ENCODE measurements around the gene BCS1L. TPM values are rescaled to one million over a fixed set of nuclear protein-coding genes. Genes with fewer than 3 reads are reported as not detected.

The BCS1L gene
- total and polyA plus RNA-seq, 2 experiments from 2014 or later, result 24.3 to 48.1 TPM

- H3K9me3 ChIP-seq (ENCODE audit: low read depth), result no peaks in the 10 kb centered on the region
- no peak for TF ChIP-seq EZH2phosphoT487 (IDR thresholded peaks at IDR 0.05; ENCODE audit: low read depth, severe bottlenecking, unreplicated experiment)
- TF ChIP-seq CTCF (IDR thresholded peaks at IDR 0.05; ENCODE audit: poor library complexity), result no peak
- no peak for TF ChIP-seq EZH2 (IDR thresholded peaks at IDR 0.05; ENCODE audit: borderline replicate concordance)
- no peaks in the 10 kb centered on the region for H3K27me3 ChIP-seq
- no peaks in the 10 kb centered on the region for H3K4me1 ChIP-seq (ENCODE audit: insufficient read depth)
- peak overlapping the region; percentile 33 for H3K27ac ChIP-seq
- H4K20me1 ChIP-seq (ENCODE audit: insufficient read depth, poor library complexity, severe bottlenecking), result no peaks in the 10 kb centered on the region
- H2AFZ ChIP-seq, result no peak overlapping the region
- H3K36me3 ChIP-seq (replicated peaks; ENCODE audit: insufficient read depth, low read depth), result no peaks in the 10 kb centered on the region
- H3K4me3 ChIP-seq, result no peak overlapping the region
- no peak for DNase-seq (ENCODE audit: low spot score)
- WGBS (ENCODE audit: low lambda C conversion rate, missing lambda C conversion rate), result 87% methylated on average over 11 of the region's 11 CpGs
- no peak overlapping the region for H3K4me2 ChIP-seq
- H3K9me2 ChIP-seq (replicated peaks; ENCODE audit: insufficient read depth), result no peaks in the 10 kb centered on the region
- peaks cover 5% of the 10 kb centered on the region for H3K79me2 ChIP-seq
These were observed 14.8 kb upstream of the BCS1L start for GRCh38 chr2:218644721-218645120.

- Histone ChIP-seq H3K36me3 (replicated peaks; ENCODE audit: insufficient read depth, low read depth) (no peaks in the 10 kb centered on the region), H3K9me3 (ENCODE audit: low read depth) (no peaks in the 10 kb centered on the region), H3K9me2 (replicated peaks; ENCODE audit: insufficient read depth) (no peaks in the 10 kb centered on the region), H4K20me1 (ENCODE audit: insufficient read depth, poor library complexity, severe bottlenecking) (no peaks in the 10 kb centered on the region), H3K79me2 (peaks cover 5% of the 10 kb centered on the region), H3K4me2 (no peak overlapping the region), H3K4me1 (ENCODE audit: insufficient read depth) (no peaks in the 10 kb centered on the region), H3K27me3 (no peaks in the 10 kb centered on the region), H3K4me3 (no peak overlapping the region), H2AFZ (no peak overlapping the region), H3K27ac (peak overlapping the region; percentile 79)
- TF ChIP-seq EZH2 (IDR thresholded peaks at IDR 0.05; ENCODE audit: borderline replicate concordance) (no peak), CTCF (IDR thresholded peaks at IDR 0.05; ENCODE audit: poor library complexity) (no peak), EZH2phosphoT487 (IDR thresholded peaks at IDR 0.05; ENCODE audit: low read depth, severe bottlenecking, unreplicated experiment) (no peak)
- 86% methylated on average over 1 of the region's 1 CpG for WGBS (ENCODE audit: low lambda C conversion rate, missing lambda C conversion rate)
- DNase-seq (ENCODE audit: low spot score), result peak; percentile 42
These were observed 14.4 kb upstream of the BCS1L start for GRCh38 chr2:218645126-218645525.

GRCh38 chr2:218648088-218648786 is 11.2 kb upstream of the BCS1L start:
- peaks cover 5% of the 10 kb centered on the region for H3K79me2 ChIP-seq
- H4K20me1 ChIP-seq (ENCODE audit: insufficient read depth, poor library complexity, severe bottlenecking), result no peaks in the 10 kb centered on the region
- no peak overlapping the region for H3K4me2 ChIP-seq
- DNase-seq (ENCODE audit: low spot score), result peak; percentile 74
- H3K9me2 ChIP-seq (replicated peaks; ENCODE audit: insufficient read depth), result no peaks in the 10 kb centered on the region
- no peaks in the 10 kb centered on the region for H3K36me3 ChIP-seq (replicated peaks; ENCODE audit: insufficient read depth, low read depth)
- no peak overlapping the region for H3K4me3 ChIP-seq
- 79% methylated on average over 9 of the region's 9 CpGs for WGBS (ENCODE audit: low lambda C conversion rate, missing lambda C conversion rate)
- no peak overlapping the region for H3K27ac ChIP-seq
- H3K4me1 ChIP-seq (ENCODE audit: insufficient read depth), result no peaks in the 10 kb centered on the region
- H3K27me3 ChIP-seq, result no peaks in the 10 kb centered on the region
- H2AFZ ChIP-seq, result no peak overlapping the region
- peak; percentile 83 for TF ChIP-seq CTCF (IDR thresholded peaks at IDR 0.05; ENCODE audit: poor library complexity)
- no peak for TF ChIP-seq EZH2 (IDR thresholded peaks at IDR 0.05; ENCODE audit: borderline replicate concordance)
- H3K9me3 ChIP-seq (ENCODE audit: low read depth), result no peaks in the 10 kb centered on the region

All from hepatocyte (in vitro differentiated cells).